Measurements from ENCODE around the gene SMARCA4. TPM values are rescaled to one million over a fixed set of nuclear protein-coding genes. Genes with fewer than 3 reads are reported as not detected.
A peak's percentile ranks its signal among the peaks of the same experiment; 100 is the strongest.

Gene SMARCA4
- total RNA-seq, 1 donor from 2014 or later = 238 TPM

- no peak for DNase-seq (ENCODE audit: low spot score)
- Mint-ChIP-seq H3K9me3 (ENCODE audit: unreplicated experiment) (no peaks in the 10 kb centered on the region), H3K27me3 (ENCODE audit: unreplicated experiment) (peaks cover 10% of the 10 kb centered on the region), H3K4me3 (ENCODE audit: unreplicated experiment) (peak overlapping the region; percentile 25), H3K4me1 (ENCODE audit: unreplicated experiment) (no peaks in the 10 kb centered on the region), H3K36me3 (ENCODE audit: low read depth, unreplicated experiment) (peaks cover 40% of the 10 kb centered on the region), H3K27ac (ENCODE audit: unreplicated experiment) (peak overlapping the region; percentile 30)
- no peak for TF ChIP-seq CTCF (IDR thresholded peaks at IDR 0.05; ENCODE audit: unreplicated experiment)
These were observed 64.6 kb downstream of the SMARCA4 start for GRCh38 chr19:11025445-11025844.

- H3K27ac Mint-ChIP-seq (ENCODE audit: unreplicated experiment) = no peak overlapping the region
- no peaks in the 10 kb centered on the region for H3K4me1 Mint-ChIP-seq (ENCODE audit: unreplicated experiment)
- peaks cover 7% of the 10 kb centered on the region for H3K27me3 Mint-ChIP-seq (ENCODE audit: unreplicated experiment)
- no peak for TF ChIP-seq CTCF (IDR thresholded peaks at IDR 0.05; ENCODE audit: unreplicated experiment)
- H3K9me3 Mint-ChIP-seq (ENCODE audit: unreplicated experiment) = no peaks in the 10 kb centered on the region
- H3K4me3 Mint-ChIP-seq (ENCODE audit: unreplicated experiment) = peak overlapping the region; percentile 25
- no peak for DNase-seq (ENCODE audit: low spot score)
- H3K36me3 Mint-ChIP-seq (ENCODE audit: low read depth, unreplicated experiment) = peaks cover 37% of the 10 kb centered on the region
These were observed 65.2 kb downstream of the SMARCA4 start for GRCh38 chr19:11025997-11026396.

- TF ChIP-seq CTCF (IDR thresholded peaks at IDR 0.05; ENCODE audit: unreplicated experiment) = no peak
- Mint-ChIP-seq H3K4me1 (ENCODE audit: unreplicated experiment) (no peaks in the 10 kb centered on the region), H3K27ac (ENCODE audit: unreplicated experiment) (no peak overlapping the region), H3K27me3 (ENCODE audit: unreplicated experiment) (peaks cover 7% of the 10 kb centered on the region), H3K9me3 (ENCODE audit: unreplicated experiment) (no peaks in the 10 kb centered on the region), H3K36me3 (ENCODE audit: low read depth, unreplicated experiment) (peaks cover 35% of the 10 kb centered on the region), H3K4me3 (ENCODE audit: unreplicated experiment) (no peak overlapping the region)
- no peak for DNase-seq (ENCODE audit: low spot score)
These were observed 66.6 kb downstream of the SMARCA4 start for GRCh38 chr19:11027381-11027780.

- DNase-seq (ENCODE audit: low spot score) = no peak
- Mint-ChIP-seq H3K27ac (ENCODE audit: unreplicated experiment) (no peak overlapping the region), H3K36me3 (ENCODE audit: low read depth, unreplicated experiment) (peaks cover 36% of the 10 kb centered on the region), H3K9me3 (ENCODE audit: unreplicated experiment) (no peaks in the 10 kb centered on the region), H3K27me3 (ENCODE audit: unreplicated experiment) (peaks cover 7% of the 10 kb centered on the region), H3K4me1 (ENCODE audit: unreplicated experiment) (no peaks in the 10 kb centered on the region), H3K4me3 (ENCODE audit: unreplicated experiment) (no peak overlapping the region)
- TF ChIP-seq CTCF (IDR thresholded peaks at IDR 0.05; ENCODE audit: unreplicated experiment) = no peak
These were observed 67.3 kb downstream of the SMARCA4 start for GRCh38 chr19:11028146-11028545.

- Mint-ChIP-seq H3K9me3 (ENCODE audit: unreplicated experiment) (no peaks in the 10 kb centered on the region), H3K27ac (ENCODE audit: unreplicated experiment) (no peak overlapping the region), H3K27me3 (ENCODE audit: unreplicated experiment) (peaks cover 3% of the 10 kb centered on the region), H3K4me1 (ENCODE audit: unreplicated experiment) (no peaks in the 10 kb centered on the region), H3K36me3 (ENCODE audit: low read depth, unreplicated experiment) (peaks cover 46% of the 10 kb centered on the region), H3K4me3 (ENCODE audit: unreplicated experiment) (peak overlapping the region; percentile 14)
- TF ChIP-seq CTCF (IDR thresholded peaks at IDR 0.05; ENCODE audit: unreplicated experiment) = no peak
- DNase-seq (ENCODE audit: low spot score) = no peak
These were observed 70.7 kb downstream of the SMARCA4 start for GRCh38 chr19:11031421-11032070.
